Liver (tissue), 3 donors: ENCODE measurements around the gene PSMB3.

Experiments
- GABPA ChIP-seq, 2 donors: IDR thresholded peaks in 1 of 2; conservative IDR thresholded peaks in 1 of 2; 2 replicates each; pipeline ENCODE4 v1.6.1; 2016; ENCODE audit warnings: antibody characterized with exemption in 2 of 2, mild to moderate bottlenecking in 1 of 2, moderate library complexity in 1 of 2
- TF ChIP-seq, protein P1 (sequence below): IDR thresholded peaks from 2 replicates; pipeline ENCODE4 v1.6.1; 2016; ENCODE audit warnings: antibody characterized with exemption
- TF ChIP-seq, protein P2 (sequence below): fragments of 150-350 bp; IDR thresholded peaks from 2 replicates; pipeline ENCODE4 v1.5.1; 2017; ENCODE audit warnings: improper control_type of control experiment, low read depth, low read length; ENCODE audit not compliant: missing input control
- TF ChIP-seq, protein P3 (sequence below): IDR thresholded peaks from 2 replicates; pipeline ENCODE4 v1.6.1; 2016; ENCODE audit warnings: antibody characterized with exemption
- donor health status: healthy.
- donor health status: healthy.

DNA sequence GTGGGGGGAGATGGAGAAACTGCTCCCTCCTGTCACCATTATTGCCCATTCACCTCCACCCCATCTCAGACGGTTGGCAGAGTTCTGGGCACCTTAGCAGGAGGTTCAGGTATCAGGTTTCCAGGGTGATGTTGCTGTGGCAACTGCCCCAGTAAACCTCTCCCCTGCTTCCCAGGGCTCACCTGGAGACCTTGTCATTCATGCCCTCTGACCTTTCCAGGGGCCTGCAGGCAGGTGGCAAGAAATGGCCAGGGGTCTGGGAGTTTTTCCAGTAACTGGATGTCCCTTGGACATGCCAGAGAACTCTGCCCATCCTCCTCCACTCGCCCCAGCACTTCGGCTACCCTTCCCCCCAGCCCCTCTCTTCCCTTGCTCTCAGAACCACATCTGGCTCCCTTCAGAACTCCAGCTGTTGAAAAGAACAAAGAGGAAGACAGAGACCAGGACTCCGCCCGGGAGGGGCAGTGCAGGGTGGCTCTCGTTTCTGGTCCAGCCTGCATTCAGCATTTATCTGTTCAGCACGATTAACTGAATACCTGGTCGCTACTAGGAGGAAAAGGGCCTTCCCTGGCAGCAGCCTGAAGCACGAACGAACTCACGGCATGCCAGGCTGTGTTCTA is 39.0 kb upstream of the PSMB3 start:
- TF ChIP-seq, protein P1, sequence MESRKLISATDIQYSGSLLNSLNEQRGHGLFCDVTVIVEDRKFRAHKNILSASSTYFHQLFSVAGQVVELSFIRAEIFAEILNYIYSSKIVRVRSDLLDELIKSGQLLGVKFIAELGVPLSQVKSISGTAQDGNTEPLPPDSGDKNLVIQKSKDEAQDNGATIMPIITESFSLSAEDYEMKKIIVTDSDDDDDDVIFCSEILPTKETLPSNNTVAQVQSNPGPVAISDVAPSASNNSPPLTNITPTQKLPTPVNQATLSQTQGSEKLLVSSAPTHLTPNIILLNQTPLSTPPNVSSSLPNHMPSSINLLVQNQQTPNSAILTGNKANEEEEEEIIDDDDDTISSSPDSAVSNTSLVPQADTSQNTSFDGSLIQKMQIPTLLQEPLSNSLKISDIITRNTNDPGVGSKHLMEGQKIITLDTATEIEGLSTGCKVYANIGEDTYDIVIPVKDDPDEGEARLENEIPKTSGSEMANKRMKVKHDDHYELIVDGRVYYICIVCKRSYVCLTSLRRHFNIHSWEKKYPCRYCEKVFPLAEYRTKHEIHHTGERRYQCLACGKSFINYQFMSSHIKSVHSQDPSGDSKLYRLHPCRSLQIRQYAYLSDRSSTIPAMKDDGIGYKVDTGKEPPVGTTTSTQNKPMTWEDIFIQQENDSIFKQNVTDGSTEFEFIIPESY = no peak
- TF ChIP-seq, protein P2, sequence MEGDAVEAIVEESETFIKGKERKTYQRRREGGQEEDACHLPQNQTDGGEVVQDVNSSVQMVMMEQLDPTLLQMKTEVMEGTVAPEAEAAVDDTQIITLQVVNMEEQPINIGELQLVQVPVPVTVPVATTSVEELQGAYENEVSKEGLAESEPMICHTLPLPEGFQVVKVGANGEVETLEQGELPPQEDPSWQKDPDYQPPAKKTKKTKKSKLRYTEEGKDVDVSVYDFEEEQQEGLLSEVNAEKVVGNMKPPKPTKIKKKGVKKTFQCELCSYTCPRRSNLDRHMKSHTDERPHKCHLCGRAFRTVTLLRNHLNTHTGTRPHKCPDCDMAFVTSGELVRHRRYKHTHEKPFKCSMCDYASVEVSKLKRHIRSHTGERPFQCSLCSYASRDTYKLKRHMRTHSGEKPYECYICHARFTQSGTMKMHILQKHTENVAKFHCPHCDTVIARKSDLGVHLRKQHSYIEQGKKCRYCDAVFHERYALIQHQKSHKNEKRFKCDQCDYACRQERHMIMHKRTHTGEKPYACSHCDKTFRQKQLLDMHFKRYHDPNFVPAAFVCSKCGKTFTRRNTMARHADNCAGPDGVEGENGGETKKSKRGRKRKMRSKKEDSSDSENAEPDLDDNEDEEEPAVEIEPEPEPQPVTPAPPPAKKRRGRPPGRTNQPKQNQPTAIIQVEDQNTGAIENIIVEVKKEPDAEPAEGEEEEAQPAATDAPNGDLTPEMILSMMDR = no peak
- no peak for TF ChIP-seq GABPA (IDR thresholded peaks at IDR 0.05 in 1 of 2, conservative IDR thresholded peaks at IDR 0.05 in 1 of 2)
- TF ChIP-seq, protein P3, sequence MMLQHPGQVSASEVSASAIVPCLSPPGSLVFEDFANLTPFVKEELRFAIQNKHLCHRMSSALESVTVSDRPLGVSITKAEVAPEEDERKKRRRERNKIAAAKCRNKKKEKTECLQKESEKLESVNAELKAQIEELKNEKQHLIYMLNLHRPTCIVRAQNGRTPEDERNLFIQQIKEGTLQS = no peak
